22Rv1 (cell line): ENCODE data around the gene DIAPH2.

Source experiments
- ZFX ChIP-seq: fragments of 450-650 bp; IDR thresholded peaks from 2 replicates; pipeline ENCODE4 v1.6.1; 2017; ENCODE audit warnings: antibody characterized with exemption, borderline replicate concordance
- TF ChIP-seq, protein P1 (sequence below): fragments of 450-650 bp; IDR thresholded peaks from 2 replicates; pipeline ENCODE4 v1.5.1; 2017; ENCODE audit warnings: mild to moderate bottlenecking

DNA sequence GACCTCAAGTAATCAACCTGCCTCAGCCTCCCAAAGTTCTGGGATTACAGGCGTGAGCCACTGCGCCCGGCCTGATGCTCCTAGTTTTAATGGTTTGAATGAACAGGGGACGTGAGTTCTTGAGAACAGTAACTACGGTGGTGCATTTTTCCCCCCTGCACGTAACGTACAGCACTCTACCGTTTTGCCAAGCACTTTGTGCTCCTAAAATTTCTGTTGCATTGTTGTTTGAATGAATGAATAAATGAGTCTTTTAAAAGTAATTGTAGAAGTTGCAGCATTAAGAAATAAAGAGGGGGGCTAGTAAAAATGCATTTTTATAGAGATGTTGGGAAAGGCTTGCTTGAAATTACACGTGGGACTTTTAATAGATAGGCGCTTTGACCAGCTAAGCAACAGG is 199.0 kb downstream of the DIAPH2 start, which contains the start of gene RPA4:
- TF ChIP-seq, protein P1, sequence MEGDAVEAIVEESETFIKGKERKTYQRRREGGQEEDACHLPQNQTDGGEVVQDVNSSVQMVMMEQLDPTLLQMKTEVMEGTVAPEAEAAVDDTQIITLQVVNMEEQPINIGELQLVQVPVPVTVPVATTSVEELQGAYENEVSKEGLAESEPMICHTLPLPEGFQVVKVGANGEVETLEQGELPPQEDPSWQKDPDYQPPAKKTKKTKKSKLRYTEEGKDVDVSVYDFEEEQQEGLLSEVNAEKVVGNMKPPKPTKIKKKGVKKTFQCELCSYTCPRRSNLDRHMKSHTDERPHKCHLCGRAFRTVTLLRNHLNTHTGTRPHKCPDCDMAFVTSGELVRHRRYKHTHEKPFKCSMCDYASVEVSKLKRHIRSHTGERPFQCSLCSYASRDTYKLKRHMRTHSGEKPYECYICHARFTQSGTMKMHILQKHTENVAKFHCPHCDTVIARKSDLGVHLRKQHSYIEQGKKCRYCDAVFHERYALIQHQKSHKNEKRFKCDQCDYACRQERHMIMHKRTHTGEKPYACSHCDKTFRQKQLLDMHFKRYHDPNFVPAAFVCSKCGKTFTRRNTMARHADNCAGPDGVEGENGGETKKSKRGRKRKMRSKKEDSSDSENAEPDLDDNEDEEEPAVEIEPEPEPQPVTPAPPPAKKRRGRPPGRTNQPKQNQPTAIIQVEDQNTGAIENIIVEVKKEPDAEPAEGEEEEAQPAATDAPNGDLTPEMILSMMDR = no peak
- TF ChIP-seq ZFX = no peak
